ENCODE results near the gene RETREG3.
A peak's percentile ranks its signal among the peaks of the same experiment; 100 is the strongest.
"Not testable (repeated sequence)": the region's sequence is repeated elsewhere in the genome, so short reads cannot be mapped to it uniquely, and the experiment has no call there.

Gene RETREG3

DNA sequence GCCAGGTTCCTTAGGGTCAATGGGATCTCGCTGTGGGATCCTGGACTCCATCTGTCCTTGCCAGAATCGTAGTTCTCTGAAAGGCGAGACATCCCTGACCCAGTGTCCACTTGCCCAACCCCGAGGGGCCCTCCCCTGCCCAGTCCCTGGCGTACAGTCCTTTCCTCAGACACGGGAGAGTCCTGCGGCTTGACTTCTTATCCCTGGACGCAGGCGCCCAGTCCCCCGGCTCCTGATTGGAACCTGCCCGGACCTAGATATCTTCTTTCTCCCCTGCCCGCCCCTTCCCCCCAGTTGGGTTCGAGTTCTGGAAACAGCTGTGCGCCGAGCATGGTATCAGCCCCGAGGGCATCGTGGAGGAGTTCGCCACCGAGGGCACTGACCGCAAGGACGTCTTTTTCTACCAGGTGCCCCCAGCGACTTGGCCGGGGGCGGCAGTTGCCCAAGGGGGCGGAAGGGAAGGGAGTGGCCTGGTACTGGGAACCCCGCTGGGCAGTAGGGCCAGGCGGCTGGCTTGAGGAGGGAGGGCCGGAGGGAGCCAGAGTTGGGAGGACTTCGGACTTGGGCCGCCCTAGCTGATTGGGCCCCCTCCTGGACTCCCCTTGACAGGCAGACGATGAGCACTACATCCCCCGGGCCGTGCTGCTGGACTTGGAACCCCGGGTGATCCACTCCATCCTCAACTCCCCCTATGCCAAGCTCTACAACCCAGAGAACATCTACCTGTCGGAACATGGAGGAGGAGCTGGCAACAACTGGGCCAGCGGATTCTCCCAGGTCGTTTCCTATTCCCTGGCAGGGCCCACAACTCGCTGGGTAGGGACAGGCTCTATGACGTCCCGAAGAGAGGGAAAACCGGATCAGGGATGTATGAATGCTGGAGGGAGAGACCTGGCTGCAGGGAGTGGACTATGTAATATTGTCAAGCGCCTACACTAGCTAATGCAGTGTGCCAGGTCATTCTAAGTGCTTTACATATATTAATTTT lies 934 bp upstream of the RETREG3 start:
- not testable (repeated sequence) for DNase-seq

DNA sequence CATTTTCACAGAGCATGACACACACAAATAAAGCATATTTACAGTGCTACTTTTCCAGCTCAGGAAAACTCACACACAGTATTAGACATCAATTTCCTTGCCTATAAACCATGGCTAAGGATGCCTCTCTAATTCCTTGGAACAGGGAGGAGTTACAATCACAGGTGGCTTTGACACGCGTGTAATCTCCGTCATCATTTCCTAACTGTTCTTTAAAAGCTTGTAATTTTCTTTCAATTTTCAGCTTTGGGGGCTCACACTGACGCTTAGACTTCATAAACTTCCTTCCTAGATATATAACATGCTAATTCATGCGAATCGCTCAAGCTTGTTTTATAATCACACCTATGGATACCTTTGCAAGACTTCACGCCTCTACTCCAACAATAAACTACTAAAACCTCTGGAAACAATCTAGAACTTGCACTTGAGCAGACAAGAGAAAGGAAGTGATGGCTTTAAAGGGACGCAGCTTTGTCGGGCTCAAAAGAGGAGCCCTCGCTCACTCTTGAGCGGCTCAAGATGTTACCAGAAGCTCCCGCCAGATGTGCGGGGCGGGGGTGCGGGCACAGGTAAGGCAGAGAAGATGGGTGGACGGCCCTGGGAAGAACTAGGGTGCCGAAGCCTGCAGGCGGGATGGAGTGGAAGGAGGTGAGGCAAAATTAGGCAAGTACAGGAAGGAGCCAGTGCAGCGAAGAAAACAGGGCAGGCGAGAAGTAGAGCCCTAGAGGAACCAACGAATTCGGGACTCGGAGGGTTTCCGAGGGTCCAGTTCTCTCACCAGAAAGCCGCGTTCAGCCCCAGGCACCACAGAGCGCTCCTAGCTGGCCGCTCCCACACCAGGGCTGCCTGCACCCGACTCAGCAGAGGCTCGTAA lies 631 bp downstream of the RETREG3 start:
- no peak for DNase-seq

DNA sequence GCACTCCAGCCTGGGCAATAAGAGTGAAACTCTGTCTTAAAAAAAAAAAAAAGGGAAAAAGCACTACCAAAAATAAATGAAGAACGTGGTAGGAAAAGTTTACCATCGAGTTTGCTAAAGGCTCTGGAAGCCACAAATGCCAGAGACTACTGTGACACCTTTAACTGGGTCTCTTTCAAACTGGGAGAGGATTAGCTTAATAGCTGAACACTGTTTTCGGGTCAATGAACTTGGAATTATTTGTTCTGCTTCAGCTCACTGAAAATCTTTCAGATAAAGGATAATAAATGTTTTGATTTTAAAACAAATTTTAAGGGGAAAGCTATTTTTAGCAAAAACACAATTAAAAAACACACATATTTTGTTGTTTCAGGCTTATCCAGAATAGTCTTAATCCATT lies 1.4 kb downstream of the RETREG3 start:
- no peak for DNase-seq

DNA sequence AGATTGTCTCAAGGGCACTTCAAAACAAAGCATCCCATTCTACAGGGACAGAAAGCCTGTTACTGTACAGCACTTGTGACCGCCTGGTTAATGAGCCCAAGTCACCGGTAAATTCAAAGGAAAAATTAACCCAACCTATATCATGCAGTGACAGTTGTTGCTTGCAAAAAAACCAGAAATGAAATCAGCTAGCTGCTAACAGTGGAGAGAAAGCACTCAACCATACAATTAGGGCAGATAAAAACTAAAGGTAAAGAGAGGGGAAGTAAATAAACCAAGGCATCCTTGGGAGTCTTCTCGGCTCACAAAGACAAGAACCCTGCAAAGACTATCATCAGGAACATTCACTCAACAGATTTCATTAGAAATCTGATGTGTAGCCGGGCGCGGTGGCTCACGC lies 5.9 kb downstream of the RETREG3 start:
- DNase-seq, result no peak

DNA sequence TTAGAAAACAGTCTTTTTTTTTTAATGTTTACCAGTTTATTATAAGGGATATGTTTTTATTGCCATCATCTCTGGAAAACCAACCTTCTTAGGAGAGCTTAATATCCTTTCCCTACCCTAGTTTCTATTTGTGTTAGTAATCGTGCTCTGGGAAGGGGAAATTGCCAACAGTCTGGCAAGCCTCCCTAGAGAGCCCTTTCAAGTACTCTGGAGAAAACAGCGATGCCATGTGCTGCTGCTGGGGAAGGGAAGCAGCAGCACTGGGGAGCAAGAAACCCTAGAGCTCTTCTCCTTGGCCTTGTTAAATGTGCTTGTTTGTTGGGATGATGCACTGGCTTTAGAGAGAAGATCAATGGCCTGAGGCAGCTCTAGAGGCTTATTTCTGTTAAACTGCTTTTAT lies 10.3 kb downstream of the RETREG3 start:
- no peak for DNase-seq

DNA sequence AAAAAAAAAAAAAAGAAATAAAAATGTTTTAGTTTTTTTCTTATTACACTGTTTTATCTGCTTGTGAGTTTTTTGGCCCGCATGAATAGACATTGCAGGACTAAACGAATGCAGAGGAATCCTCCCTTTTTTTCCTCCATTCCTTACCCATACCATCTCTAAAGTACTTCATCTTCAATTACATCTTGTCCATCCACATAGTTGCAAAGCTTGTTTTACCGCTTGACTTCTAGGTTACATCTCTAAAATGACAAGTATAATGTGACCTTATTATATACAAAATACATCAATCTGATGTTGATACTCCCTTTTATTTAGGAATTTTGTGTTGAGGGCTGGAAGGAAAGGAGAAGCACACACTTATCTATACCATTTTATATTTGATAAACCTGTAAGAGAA lies 12.8 kb downstream of the RETREG3 start:
- DNase-seq, result no peak

DNA sequence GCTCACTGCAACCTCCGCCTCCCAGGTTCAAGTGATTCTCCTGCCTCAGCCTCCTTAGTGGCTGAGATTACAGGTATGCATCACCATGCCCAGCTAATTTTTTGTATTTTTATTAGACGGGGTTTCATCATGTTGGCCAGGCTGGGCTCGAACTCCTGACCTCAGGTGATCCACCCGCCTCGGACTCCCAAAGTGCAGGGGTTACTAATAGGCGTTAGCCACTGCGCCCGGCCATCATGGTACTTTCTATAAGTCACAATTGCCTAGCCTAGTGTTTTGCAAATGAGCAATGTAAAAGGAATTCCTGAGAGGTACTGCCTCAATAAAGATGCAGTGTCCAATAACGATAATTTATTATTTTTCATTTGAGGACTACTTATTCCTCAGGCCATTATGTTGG lies 17.8 kb downstream of the RETREG3 start:
- DNase-seq, result no peak

DNA sequence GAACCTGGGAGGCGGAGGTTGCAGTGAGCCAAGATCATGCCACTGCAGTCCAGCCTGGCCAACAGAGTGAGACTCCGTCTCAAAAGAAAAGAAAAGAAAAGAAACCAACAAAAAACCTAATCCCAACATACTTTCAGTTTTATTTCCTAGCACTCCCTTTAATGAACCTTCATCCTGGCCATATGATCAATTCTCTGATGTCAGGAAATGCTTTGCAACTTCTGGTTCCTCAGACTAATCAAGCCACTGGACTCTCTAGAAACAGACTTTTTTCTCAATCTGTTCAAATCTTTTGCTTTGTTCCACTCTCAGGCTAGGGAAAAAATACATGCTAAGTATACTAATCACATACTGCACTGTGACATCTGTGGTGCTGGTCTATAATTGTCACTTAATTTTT lies 18.3 kb downstream of the RETREG3 start:
- no peak for DNase-seq

DNA sequence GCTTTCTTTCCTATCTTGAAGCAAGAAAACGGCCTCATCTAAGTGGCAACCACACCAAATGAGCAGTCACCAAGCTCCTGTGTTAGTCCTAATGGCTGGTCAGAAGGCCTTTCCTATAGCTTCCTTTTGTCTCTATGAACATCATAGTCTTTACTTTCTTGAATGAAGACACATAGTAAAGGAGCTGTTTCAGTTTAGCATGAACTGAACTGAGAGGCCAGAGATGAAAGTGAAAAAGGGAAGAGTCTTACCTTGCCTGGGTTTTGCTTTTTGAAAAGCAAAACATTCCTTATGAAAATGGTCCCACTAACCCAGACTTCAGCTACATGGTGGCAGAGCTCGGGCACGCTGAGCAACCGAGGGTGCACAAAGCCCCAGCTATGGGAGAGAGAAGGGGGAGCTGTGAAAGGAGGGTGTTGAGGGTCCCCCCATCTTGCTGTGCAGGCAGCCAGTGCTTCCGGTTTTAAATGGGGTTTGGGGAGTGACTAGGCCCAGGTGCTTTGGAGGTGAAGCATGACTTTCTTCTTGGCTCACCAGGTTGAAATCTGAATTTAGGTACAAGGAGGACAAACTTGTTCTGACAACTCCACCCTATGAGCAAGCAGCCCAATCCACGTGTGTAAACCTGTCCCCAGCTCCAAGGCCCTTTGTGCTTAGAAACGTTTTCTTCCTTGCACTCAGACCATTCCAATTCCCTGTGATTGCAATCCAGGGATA lies 22.5 kb downstream of the RETREG3 start:
- DNase-seq, result no peak

DNA sequence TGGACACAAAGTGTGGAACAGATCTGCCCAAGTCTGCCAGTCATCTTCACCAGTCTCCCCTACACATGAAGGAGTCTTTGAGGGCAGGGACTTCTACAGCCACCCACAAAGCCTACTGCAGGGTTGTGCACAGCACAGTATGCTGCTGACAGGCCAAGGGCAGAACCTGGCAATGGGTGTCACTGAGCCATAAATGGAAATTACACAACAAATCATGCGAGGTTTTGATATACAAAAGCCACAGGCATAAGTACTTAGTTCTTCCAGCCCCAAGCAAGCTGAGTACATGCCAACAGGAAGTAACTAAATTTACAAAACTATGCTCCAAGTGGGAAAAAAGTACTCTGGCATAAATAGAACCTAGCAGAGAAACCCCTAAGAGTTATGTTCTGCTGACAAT lies 23.8 kb downstream of the RETREG3 start:
- DNase-seq, result no peak

DNA sequence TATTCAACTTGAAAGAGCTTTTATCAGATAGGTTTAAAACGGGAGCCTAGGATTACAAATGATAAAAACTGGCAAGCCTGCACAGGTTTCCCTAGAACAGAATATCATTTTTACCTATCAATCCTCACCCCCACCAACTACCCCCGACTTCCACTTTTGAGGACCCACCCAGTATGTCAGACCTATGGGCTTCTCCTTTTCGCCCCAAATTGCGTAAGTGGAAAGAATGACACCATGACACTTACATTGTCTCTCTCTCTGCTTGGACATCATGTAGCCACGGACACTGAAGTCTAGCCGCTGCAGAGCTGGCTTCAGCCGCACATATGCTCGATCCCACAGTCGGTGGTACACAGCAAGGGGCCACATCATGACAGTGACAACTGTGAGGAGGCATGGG lies 24.3 kb downstream of the RETREG3 start:
- DNase-seq, result no peak

DNA sequence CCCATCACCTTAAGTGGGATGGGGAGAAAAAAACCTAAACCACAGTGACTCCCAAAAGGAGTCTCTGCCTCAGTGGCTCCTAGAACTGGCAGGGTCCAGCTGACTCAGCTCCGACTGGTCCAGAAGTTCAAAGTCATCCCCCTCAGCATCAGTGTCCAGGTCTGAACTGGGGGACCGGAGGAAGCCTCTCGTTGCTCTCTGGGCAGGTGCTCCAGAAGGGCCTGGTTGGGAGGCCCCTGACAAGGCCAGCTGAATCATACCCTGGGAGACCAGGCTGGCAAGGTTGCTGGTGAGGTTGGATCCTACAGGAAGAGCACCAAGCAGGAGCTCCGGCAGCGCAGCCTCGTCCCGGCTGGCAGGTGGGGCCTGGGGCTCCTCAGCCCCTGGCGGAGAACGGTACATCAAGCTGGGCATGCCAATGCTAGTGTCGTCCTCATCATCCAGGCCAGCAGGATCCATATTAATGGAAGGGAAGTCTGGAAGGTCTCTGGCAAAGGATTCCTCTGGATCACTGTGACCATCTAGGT lies 27.4 kb downstream of the RETREG3 start:
- DNase-seq, result no peak

DNA sequence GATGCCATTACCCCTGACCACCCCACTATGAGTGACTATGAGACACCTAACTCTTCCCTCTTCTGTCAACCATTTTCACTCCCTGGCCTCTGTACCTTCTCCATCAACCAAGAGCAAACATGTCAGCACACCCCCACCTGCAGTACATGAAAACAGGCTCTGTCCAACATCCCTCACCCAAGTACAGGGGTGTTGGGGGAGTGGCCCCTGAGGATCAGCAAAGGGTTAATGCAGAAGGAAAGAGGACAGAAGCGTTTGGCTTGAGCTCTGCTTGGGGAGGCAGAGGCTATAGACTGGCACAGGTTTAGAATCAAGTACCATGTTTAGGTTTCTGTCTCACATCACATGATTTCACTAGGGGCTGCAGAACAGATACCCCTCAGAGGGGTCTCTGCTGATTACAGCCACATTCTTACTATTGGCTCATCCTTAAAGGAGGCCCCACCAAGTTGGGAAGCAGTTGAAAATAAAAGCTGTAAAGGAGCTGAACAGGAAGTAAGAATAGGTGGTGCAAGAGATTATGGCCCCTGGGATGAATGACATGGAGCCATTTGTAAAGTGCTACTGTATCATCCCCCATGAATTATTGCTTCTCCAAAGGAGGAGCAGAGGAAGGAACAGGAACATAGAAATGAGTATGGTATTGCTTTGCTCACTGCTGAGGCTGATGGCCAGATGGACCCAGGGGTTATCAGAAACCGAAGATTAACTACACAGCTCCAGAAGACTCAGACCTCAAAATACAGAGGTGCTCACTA lies 29.2 kb downstream of the RETREG3 start:
- DNase-seq, result no peak

DNA sequence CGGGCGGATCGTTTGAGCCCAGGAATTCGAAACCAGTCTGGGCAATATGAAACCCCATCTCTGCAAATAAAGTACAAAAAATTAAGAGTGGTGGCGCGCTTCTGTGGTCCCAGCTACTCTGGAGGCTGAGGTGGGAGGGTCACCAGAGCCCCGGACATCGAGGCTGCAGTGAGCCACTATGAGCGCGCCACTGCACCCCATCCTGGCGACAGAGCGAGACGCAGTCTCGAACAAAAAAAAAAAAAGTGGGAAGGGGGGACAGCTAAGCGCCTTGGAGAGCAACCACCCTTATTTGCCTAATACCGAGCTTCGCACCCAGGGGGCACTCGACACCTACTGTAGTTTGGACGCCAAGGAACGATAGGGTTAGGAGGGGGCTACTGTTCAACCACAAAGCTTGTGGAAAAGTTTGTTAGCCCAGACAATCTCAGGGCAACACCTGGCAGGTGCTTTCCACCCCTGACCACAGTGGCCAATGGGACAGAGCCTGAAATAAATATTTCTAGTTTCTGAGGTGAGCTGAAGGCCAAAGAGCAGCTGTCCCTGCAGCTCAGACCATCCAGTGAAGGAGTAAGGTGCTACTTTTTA lies 30.8 kb downstream of the RETREG3 start:
- DNase-seq, result peak; percentile 89

DNA sequence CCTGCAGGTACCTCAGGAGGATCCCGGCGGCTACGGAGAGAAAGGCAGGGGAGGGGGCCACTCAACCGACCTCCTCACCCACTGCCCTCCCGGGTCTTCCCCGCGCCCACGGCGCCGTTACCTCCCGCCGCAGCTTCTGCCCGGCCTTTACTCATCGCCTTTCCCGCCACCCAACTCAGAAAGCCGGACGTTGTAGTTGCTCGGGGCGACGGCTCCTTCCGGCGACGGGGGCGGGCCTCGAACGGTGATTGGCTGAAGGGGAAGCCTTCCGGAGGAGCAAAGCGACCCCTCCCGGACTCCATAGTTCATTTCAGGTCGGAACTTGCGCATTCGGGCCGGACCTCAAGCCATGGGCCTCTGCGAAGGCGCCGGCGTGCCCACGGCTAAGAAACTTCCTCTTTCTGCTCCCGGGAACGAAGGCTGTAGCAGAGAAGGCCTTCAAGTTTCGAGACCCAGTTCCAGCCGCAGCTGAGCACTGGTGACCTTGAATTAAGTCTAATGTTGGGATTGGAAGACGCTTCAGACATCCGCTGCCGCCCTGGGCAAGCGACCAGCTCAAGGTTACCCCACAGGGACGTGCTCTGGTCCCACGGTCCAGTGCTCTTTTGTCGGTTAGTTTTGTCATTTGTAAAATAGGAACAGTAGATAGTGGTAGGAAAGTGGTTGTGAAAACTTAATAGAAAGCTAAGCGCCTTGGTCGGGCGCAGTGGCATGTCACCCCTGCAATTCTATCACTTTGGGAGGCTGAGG lies 31.5 kb downstream of the RETREG3 start, which contains the start of gene PSMC3IP:
PSMC3IP (minus strand) TSS at position 198 of the 750 bp plus-strand sequence; CDS start at position 155, 43 bp downstream.
- DNase-seq, result peak; percentile 98

DNA sequence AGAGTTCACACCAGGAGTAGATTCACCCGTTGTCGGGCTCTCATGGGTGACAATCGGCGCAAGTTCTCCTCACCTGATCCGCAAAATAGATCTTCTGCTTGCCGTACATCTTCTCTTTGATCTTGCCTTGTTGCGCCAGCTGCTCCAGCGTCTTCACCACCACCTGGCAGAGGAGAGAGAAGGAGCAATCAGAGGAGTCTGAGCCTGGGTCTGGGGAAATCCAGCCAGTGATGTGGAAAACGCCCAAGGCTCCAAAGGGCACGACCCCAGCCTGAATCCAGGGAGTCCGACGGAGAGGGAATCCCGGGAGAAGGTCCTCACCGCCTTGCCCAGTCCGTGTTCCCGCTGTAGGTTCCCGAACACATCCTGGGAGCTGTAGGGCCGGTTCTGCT lies 32.0 kb downstream of the RETREG3 start:
- no peak for DNase-seq

DNA sequence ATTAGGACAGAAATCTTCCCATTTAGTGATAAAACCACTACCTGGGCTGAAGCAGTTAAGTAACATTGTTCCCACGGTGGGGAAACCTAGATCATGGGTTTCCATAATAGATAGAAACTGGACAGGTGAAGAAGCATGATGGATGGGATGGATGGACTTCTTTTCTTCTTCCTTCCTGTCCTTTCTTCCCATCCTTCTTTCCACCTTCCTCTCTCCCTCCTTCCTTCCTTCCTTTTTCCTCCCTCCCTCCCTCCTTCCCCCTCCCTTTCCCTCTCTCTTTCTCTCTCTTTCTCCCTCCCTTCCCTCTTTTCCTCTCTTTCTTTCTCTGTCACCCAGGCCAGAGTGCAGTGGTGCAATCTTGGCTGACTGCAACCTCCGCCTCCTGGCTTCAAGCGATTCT lies 34.7 kb downstream of the RETREG3 start:
- no peak for DNase-seq

DNA sequence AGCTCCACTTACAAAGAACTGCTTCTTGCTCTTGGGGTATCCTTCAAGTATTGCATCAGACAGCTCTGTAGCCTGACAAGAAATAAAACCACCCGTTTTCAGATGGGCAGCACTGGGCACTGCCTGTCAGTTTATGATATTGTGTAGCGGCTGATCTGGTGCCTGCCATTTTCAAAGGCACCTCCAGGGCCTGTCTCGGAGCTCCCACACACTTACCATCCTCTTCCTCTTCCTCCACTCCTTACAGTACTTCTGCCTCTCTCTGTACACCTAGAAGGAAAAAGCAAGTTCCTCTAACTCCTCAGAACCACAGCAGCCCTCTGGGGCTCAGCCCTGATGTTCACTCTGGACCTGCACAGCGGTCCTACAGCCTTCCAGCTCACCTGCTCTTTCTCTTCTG lies 36.1 kb downstream of the RETREG3 start:
- peak; percentile 30 for DNase-seq

DNA sequence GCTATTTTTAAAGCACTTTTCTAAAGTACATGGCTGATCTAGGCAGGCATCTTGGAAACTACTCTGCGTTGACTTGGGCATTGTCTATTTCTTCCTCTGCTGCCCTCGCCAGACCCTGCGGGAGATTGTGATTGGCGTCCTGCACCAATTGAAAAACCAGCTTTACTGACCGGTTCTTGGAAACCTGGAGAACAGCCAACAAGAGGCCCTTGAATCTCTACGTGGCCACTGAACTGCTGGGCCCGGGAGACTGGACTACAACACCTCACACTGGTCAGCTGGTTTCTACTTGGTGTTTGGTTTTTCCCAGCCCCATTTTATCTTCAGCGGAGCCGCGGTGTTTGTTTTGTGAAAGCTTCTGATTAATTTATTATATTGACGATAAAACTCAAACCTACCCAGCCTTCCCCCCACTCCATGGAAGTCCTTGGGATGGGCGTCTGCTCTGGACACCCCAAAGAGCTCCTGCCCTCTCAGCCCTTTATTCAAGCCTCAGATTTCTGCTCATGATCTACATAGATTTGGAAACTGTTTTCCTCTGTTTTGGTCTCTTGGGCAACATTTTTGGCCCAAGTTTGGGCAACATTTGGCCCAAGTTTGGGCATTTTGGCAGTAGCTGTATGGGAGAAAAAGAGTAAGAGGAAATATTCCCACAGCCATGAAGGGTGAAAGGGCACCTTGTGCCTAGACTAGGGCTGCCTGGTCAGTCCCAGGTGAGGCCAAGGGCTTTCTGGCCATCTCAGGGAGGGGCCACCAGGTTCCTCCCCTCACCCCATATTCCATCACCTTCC lies 37.5 kb downstream of the RETREG3 start:
- DNase-seq, result no peak

Measured in activated effector memory CD4-positive, alpha-beta T cell treated with anti-CD3 and anti-CD28 coated beads, Interleukin-2, amount 50 U/mL, for 16 hours (primary cell).